AG09319 (cell line): ENCODE results near the gene PPP4R3C.
"Not testable (repeated sequence)": the region's sequence is repeated elsewhere in the genome, so short reads cannot be mapped to it uniquely, and the experiment has no call there.

Experiments
- DNase-seq: peaks from one replicate; pipeline ENCODE4 v3.0.0-alpha.2; 2010; ENCODE audit warnings: low read depth; ENCODE audit errors: extremely low read depth
- TF ChIP-seq, protein P1 (sequence below): IDR thresholded peaks from 2 replicates; pipeline ENCODE4 v1.5.1; 2011; ENCODE audit warnings: low read depth, mild to moderate bottlenecking, inconsistent platforms, low read length, moderate library complexity

The PPP4R3C gene

DNA sequence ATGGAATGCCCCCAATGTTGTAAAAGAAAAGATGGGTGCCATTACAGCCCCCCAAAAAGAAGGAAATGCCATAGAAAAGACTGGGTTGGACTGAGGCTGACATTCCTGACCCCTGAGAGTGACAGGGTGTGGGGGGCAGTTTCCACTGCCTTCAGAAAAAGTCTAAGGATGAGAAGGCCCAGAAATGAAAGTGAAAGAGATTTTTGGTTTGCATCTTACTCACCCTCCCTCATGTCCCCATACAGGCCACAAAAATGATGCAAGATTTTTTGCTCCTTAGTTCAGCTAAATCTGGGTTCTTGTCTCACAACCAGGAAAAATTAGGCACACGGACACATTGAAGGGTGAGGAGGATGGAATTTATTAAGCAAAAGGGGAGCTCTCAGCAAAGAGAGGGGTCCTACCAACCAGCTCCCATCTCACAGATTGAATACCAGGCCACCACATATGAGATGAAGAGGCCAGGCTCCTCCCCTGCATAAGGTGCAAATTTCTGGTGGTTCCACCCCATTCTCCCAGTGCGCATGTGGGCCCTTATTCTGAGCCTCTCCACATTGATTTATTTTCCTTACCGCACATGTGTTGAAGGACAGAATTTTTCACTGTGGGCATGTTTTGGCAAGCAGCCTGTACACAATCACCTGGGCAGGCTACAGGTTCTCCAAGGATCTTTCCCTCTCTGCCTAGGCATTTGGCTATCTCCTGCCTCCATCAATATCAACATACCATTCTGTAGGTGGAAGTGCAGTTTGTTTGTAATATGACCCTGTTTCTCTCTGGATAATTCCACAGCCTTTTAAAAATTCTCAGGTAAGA, 18.8 kb downstream of the PPP4R3C start:
- DNase-seq = no peak
- TF ChIP-seq, protein P1, sequence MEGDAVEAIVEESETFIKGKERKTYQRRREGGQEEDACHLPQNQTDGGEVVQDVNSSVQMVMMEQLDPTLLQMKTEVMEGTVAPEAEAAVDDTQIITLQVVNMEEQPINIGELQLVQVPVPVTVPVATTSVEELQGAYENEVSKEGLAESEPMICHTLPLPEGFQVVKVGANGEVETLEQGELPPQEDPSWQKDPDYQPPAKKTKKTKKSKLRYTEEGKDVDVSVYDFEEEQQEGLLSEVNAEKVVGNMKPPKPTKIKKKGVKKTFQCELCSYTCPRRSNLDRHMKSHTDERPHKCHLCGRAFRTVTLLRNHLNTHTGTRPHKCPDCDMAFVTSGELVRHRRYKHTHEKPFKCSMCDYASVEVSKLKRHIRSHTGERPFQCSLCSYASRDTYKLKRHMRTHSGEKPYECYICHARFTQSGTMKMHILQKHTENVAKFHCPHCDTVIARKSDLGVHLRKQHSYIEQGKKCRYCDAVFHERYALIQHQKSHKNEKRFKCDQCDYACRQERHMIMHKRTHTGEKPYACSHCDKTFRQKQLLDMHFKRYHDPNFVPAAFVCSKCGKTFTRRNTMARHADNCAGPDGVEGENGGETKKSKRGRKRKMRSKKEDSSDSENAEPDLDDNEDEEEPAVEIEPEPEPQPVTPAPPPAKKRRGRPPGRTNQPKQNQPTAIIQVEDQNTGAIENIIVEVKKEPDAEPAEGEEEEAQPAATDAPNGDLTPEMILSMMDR = no peak

DNA sequence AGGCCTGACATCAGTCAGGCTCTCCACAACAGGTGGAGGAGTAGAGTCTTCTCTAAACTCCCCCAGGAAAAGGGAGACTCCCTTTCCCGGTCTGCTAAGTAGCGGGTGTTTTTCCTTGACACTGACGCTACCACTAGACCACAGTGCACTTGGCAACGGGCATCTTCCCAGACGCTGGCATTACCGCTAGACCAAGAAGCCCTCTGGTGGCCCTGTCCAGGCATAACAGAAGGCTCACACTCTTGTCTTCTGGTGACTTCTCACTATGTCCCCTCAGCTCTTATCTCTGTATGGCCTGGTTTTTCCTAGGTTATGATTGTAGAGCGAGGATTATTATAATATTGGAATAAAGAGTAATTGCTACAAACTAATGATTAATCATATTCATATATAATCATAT, 20.7 kb downstream of the PPP4R3C start:
- not testable (repeated sequence) for DNase-seq

DNA sequence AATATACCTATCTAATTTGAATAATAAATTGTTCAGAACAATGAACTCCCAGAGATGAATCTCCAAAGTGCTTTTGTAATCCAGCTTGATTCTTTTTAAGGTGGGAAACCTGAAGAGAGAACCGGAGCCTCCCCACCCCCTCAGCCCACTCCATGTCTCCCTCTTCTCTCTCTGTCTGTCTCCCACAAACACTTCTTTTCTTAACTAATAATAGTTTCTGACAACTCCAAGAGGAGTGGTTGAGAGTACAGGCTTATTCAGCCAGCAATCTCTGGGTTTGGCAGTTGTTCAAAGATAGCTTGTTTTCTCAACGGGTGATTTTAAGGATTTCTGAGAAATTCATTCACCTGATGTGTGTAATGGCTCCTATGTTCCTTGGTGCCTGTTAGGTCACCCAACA, 23.4 kb downstream of the PPP4R3C start:
- TF ChIP-seq, protein P1 = no peak
- DNase-seq = no peak

DNA sequence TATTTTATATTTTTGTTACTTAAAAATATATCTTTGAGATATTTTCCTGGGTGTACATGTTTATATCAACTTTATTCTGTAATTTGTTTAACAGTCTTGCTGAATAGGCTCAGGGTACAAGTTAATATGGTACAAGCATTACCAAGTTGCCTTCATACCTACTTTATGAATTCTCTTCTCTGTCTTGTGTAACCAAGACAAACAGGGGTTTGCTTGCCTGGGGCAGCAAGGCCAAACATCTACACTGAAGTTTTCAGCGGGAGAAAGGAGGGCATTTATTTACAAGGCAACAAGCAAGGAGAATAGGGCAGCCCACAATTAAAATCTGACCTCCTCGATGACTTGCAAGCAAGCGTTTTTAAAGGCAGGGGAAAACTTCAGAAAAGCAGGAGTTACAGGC, 24.2 kb downstream of the PPP4R3C start:
- TF ChIP-seq, protein P1 = no peak
- no peak for DNase-seq

DNA sequence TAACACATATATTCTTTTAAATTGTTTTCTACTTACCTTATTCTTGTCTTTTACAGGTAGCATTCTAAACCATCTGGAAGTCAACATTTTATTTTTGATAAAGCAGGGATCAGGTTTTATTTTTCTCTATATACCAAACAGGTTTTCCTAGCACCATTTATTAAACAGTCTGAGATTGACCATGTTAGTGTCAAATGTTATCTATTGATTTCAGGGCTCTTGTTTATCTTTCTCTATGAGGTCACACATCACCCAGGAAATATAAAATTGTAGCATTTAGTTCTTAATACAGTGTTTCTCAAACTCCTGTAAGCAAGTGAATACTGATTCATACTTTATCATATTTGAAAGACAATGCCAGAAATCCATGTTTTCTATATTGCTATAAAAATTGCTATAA, 28.1 kb downstream of the PPP4R3C start:
- TF ChIP-seq, protein P1 = no peak
- no peak for DNase-seq
